Stimulated activated CD8-positive, alpha-beta memory T cell treated with anti-CD3 and anti-CD28 coated beads, Interleukin-7, amount 100 ng/mL, for 24 hours (primary cell): ENCODE measurements around the gene RABL3.
"Not testable (repeated sequence)": the region's sequence is repeated elsewhere in the genome, so short reads cannot be mapped to it uniquely, and the experiment has no call there.

Experiments
- DNase-seq: peaks from one replicate; pipeline ENCODE4 v3.0.0-alpha.2; 2020; ENCODE audit warnings: low read depth

RABL3 gene

GRCh38 chr3:120682095-120682681, 60.1 kb downstream of the RABL3 start, which contains the start of gene HGD:
HGD (minus strand) TSS chr3:120682239; CDS start chr3:120682111, 128 bp downstream.
- no peak for DNase-seq

DNA sequence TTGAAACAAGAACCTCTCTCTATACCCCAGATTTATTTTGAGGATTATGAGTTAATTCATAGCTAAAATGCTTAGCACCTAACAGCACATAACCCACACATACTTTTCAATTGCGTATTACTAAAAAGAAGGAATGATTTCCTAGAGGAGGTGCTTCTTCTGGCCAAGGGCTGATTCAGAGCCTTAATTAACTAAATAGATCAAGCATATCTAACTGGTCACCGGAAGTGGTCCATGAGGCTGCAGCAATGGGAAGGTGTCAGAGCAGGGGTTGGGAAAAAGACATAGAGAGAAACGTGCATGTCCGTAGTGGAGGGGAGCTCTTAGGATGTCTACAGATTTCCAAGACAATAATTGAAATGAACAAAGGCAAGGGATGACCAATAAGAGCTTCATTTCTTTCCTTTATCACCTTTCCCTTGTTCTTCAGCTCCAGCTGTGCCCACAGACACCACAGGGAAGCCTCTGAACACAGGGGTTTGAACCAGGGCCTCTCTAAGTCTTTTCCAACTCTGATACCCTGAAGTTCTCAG, 60.7 kb downstream of the RABL3 start:
- DNase-seq, result no peak

DNA sequence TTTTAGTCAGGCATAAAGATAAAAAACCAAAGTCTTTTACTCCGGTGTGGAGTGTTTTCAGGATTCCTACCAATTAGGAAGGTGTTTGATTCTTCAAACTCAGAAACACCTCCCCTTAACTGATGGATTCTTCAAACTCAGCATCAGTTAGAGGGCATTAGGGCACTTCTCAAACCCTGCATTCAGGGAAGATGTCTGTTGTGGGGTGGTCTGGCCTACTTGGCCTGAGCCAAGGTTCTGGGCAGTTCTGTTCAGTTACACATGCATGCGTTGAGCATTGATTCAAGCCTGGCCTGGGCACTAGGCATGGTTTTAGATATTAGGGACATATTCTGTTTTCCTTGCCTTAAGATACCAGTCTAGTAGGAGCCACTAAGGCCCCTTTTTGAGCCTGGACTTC, 61.3 kb downstream of the RABL3 start:
- no peak for DNase-seq

- no peak for DNase-seq
Measured at GRCh38 chr3:120680193-120680894, 62.0 kb downstream of the RABL3 start.

GRCh38 chr3:120678984-120679383, 63.3 kb downstream of the RABL3 start:
- DNase-seq, result no peak

DNA sequence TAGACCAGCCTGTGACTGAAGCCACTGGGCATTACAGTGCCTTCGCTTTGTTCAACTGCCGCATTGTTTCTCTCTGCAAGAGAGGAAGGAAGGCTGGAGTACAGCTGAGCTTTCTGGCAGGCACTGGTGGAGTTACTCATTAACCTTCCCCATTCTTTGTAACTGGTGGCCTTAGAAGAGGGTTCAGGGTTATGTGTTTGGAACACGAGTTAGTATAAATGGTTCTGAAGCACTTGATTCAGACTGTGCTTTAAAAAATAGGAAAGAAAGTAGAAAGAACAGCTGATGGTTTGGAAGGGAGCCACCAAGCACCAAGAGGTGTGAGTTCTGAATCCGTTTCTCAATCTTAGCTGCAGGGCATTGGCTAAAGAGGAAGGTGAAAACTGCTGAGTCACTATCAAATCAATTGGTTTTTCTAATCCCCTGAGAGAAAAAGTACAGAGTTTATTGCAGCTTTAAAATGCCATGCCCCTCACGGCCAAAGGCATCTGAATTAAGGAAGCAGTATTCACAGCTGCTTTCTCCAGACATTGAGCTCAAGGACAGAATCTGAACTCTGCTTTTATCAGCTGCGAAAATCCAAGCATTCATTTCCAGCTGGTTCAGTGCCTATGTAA, 63.9 kb downstream of the RABL3 start:
- DNase-seq, result no peak

DNA sequence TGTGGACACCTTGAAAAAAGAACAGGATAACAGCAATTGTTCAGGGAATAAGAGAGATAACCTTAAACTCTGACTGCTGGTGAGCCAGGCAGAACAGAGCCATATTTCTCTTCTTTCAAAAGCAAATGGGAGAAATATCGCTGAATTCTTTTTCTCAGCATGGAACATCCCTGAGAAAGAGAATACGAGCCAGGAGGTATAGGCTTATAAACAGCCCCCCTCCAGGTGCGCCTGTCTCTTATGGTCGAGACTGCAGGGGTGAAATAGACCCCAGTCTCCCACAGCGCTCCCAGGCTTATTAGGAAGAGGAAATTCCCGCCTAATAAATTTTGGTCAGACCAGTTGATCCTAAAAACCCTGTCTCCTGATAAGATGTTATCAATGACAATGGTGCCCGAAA, 65.1 kb downstream of the RABL3 start:
- DNase-seq, result not testable (repeated sequence)

DNA sequence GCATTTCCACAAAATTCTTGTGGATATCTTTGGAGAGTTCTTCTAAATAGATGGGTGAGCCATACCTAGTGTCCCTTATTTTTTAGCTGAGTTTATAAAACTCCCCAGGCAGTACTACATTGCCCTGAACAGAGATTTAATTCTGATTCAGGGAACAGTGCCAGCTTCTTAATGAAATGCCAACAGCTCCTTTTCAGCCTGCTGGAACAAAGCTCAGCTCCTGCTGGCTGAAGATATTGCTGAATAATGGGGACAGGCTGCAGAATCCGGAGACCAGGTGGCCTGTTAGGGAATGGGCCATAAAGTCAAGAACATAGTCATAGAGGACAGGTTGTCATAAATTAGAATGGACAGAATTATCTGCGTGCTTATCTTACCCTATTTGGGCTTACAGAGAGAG, 69.2 kb downstream of the RABL3 start:
- DNase-seq, result no peak

- DNase-seq, result no peak
Measured at GRCh38 chr3:120670576-120670975, 71.7 kb downstream of the RABL3 start.

DNA sequence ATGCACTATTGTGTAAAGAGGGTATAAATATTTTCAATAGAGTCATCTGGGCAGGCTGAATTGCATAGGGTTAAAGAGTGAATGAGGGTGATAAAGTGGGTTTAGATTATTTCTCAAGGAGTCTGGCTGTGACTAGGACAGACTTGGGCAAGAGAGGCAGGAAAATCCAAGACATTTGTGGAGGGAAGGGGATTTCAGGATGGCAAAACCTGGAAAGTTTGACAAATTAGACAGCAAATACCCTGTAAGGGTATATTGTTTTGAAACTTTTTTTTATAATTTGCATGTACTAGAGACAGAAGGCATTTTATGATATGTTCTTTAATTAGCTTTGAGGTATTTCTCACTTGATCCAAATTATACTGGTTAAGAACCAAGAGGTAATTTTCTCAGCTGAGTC, 77.4 kb downstream of the RABL3 start:
- DNase-seq, result no peak

GRCh38 chr3:120661945-120662344, 80.4 kb downstream of the RABL3 start:
- no peak for DNase-seq

DNA sequence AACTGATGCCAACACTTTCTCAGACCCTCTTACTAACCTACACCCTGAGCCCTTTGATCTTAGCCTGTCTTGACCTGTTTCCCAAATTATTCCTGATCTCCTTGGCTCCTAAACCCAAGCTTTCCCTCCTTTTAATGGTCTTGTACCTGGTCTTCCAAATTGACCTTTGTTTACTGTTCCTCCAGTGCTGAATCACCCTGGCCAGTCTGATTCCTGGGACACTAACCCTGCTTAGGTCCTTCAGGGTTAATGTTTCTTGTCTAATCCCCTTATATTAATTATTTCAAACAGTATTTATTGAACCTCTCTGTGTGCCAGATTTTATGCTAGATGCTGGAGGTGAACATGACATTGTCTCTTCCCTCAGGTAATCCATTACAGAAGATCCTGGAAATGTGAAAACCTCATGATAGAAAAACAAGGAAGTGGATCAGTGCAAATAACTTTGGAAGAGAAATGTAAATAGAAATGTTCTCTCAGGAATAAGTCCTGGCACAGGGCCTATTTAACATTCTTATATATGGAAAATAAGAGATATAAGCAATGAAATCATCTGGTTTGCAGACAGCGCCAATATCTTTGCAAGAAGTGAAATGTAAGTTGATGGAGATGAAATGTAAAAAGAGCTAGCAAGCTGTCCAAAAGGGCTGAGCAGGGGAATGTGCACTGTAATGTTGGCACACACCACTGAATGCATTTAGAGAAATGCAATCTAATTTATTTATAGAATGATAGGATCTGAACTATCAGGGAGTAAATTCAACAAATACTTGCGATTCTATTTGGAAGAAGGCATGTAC, 81.0 kb downstream of the RABL3 start:
- no peak for DNase-seq

DNA sequence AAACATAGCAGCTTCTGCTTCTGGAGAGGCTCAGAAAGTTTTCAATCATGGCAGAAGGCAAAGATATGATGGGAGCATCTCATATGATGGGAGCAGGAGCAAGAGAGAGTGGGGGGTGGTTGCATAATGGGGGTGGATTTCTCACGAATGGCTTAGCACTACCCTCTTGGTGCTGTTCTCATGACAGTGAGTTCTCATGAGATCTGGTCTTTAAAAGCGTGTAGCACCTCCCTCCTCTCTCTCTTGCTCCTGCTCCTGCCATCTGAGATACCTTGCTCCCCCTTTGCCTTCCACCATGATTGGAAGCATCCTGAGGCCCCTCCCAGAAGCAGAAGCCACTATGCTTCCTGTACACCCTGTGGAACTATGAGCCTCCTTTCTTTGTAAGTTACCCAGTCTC, 82.5 kb downstream of the RABL3 start:
- no peak for DNase-seq

GRCh38 chr3:120659285-120659684, 83.0 kb downstream of the RABL3 start:
- DNase-seq, result no peak

DNA sequence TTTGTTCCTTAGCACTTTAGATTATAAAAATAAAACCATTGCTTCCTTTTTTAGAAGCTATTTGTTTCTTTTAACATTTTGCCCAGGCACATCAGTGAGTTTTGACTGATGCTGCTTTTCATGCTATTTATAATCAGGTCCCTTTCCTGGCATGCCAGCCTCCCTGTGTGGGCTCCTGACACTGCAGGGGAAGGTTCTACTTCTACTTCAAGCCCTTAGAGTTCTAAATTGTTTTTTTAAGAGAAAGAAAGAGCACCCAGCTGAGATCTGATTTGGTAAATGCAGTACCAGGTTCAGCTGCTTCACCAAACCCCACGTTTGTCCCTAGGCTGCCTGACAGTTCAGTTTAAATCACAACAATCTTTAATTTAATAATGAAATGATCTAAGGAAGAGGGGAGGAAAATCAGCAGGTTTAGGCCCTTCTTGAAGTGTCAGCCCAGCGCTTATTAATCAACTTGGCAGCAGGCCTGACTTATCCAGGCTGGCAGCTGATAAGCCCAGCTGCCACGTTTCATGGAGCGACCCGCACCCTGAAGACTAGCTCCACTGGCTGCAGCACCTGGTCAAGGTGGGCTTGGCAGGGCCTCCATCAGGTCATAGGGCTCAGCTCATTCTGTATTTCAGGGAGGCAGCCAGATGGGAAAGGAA, 89.3 kb downstream of the RABL3 start:
- DNase-seq, result no peak

- no peak for DNase-seq
Measured at GRCh38 chr3:120652281-120652680, 90.0 kb downstream of the RABL3 start.

- no peak for DNase-seq
Measured at GRCh38 chr3:120650311-120650710, 92.0 kb downstream of the RABL3 start.

GRCh38 chr3:120649830-120650233, 92.5 kb downstream of the RABL3 start:
- no peak for DNase-seq

DNA sequence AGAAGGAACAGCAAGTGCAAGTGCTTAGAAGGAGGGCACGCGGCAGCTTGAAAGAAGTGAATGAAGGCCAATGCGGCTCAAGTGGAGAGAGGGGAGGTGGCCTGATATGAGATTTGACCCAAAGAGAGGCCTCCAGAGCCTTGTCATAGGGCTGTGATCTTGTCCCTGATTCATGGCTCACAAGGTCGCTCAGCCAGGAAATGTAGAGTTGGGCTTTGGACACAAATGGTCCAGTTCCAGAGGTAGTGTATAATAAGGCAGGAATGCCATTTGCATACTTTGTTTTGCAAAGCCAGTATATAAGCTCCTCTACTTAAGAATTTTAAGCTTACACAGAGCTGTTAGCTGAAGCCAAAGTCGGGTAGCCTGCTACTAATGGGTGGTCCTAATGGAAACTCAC, 94.0 kb downstream of the RABL3 start:
- no peak for DNase-seq

DNA sequence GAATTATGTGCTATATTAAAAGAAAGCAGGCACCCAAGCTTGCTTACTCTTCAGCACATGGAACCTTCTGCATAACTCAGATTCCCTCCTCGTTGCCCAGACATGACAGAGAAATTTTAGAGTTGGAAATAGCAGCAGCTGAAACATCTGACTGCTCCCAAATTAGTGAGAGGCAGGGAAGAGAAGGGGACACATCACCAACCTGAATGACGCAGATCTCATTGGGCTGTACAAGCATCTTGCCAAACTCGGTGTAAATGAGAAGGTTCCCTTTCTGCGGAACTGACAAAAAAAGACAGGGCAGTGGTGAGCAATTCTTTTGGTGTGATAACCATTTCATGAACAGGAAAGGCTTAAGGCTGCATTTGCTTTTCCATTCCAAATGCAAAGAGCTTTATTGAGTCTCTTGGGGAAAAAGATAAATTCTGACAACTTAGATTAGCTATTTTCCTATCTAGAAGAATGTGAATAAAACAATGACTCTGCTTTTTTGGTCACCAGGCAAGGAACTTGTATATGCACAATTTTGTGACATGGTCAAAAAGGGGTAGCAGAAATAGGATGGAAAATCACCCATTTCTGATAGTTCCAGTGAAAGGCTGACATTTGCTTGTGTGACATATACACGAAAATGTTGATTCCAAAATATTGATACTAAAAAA, 95.4 kb downstream of the RABL3 start:
- DNase-seq, result no peak

GRCh38 chr3:120645083-120645845, 97.1 kb downstream of the RABL3 start:
- DNase-seq, result no peak
